KOPT-K1 (cell line): ENCODE measurements around the gene RWDD2A.
"Not testable (repeated sequence)": the region's sequence is repeated elsewhere in the genome, so short reads cannot be mapped to it uniquely, and the experiment has no call there.

ENCODE experiments used
- H3K27ac ChIP-seq: fragments of 200-600 bp; sonication (generic); 2 replicates; pipeline ENCODE4 v1.5.1; 2016; ENCODE audit warnings: antibody characterized with exemption, mild to moderate bottlenecking, low read depth, low read length; ENCODE audit not compliant: poor library complexity, severe bottlenecking
- H3K36me3 ChIP-seq: fragments of 200-600 bp; sonication (generic); 2 replicates; pipeline ENCODE4 v1.5.1; 2017; ENCODE audit warnings: antibody characterized with exemption, mild to moderate bottlenecking, low read length, moderate library complexity; ENCODE audit not compliant: insufficient read depth
- H3K9me3 ChIP-seq: fragments of 200-600 bp; sonication (generic); 2 replicates; pipeline ENCODE4 v1.5.1; 2017; ENCODE audit warnings: antibody characterized with exemption, low read length, mild to moderate bottlenecking; ENCODE audit not compliant: insufficient read depth, poor library complexity, severe bottlenecking

The RWDD2A gene

GRCh38 chr6:83188501-83188900 lies 4.7 kb upstream of the RWDD2A start:
- H3K36me3 ChIP-seq = peaks cover 28% of the 10 kb centered on the region
- H3K9me3 ChIP-seq = no peaks in the 10 kb centered on the region
- H3K27ac ChIP-seq = no peak overlapping the region

GRCh38 chr6:83190626-83191025 lies 2.5 kb upstream of the RWDD2A start:
- Histone ChIP-seq H3K27ac (no peak overlapping the region), H3K9me3 (no peaks in the 10 kb centered on the region), H3K36me3 (peaks cover 9% of the 10 kb centered on the region)

DNA sequence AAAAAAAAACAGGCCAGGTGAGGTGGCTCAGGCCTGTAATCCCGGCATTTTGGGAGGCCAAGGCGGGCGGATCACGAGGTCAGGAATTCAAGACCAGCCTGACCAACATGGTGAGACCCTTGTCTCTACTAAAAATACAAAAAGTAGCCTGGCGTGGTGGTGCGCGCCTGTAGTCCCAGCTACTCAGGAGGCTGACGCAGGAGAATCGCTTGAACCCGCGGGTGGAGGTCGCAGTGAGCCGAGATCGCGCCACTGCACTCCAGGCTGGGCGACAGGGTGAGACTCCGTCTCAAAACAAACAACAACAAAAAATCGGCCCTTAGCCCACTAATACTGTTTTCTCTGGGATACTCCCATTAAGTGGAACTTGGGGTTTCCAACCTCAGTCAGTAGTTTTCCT lies 1.2 kb upstream of the RWDD2A start:
- H3K36me3 ChIP-seq, H3K9me3 ChIP-seq, H3K27ac ChIP-seq: not testable (repeated sequence)

DNA sequence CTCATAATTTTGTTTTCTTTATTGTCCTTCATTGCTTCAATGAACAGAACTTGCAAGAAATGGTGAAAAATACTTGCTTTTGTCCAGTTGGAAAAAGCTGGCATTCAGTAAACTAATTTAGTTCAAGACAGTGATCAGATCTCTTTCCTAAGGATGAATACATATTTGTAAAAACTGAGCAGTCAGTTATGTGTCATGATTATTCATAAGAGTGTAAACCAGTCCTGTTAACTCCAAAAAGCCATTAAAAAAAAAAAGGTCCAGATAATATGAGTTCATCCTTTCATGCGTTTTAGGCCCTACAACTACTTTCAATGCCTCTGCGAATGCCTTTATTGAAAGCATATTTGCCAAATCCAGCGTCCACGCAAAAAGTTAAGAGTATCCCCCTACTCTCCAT lies 701 bp upstream of the RWDD2A start:
- no peaks in the 10 kb centered on the region for H3K36me3 ChIP-seq
- peak overlapping the region; percentile 73 for H3K27ac ChIP-seq

DNA sequence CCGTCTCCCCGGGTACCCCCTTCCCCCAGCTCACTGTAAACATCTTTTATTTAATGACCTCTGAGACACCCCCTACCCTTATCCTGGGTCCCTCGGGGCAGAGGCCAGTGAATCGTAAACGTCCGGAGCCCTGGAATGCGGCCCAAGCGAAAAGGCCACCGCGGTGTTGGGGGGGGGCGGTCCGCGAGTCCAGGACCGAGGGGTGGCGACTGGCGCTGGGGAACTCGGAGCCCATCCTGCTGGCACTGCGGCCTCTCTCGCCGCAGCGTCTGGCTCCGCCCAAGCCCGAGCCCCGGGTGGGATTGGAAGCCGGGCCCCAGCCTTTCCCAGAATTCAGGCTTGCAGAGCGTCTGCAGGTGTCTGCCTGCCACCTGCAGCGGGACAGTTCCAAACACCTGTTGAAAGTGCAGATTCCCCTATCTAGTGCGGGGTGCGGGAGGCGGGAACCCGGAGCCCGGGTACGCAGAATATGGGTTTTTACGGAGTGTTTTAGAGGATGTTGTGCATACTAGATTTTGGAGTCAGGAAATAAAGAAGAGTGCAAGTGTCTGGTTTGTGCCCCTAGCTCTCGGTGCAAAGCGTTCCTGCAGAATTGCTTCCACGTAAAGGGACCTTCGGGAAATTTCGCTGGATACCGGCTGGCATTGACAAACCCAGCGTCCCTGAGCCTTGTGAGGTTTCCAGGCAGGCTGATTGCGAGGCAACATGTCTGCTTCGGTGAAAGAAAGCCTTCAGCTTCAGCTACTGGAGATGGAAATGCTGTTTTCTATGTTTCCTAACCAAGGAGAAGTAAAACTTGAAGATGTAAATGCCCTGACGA lies 800 bp downstream of the RWDD2A start:
- Histone ChIP-seq H3K27ac (peak overlapping the region; percentile 73), H3K9me3 (no peaks in the 10 kb centered on the region), H3K36me3 (no peaks in the 10 kb centered on the region)

More for the DNA sequence above, 701 bp upstream of the RWDD2A start:
- H3K9me3 ChIP-seq = no peaks in the 10 kb centered on the region

GRCh38 chr6:83198486-83199172 lies 5.5 kb downstream of the RWDD2A start:
- H3K9me3 ChIP-seq = no peaks in the 10 kb centered on the region
- no peaks in the 10 kb centered on the region for H3K36me3 ChIP-seq
- no peak overlapping the region for H3K27ac ChIP-seq

DNA sequence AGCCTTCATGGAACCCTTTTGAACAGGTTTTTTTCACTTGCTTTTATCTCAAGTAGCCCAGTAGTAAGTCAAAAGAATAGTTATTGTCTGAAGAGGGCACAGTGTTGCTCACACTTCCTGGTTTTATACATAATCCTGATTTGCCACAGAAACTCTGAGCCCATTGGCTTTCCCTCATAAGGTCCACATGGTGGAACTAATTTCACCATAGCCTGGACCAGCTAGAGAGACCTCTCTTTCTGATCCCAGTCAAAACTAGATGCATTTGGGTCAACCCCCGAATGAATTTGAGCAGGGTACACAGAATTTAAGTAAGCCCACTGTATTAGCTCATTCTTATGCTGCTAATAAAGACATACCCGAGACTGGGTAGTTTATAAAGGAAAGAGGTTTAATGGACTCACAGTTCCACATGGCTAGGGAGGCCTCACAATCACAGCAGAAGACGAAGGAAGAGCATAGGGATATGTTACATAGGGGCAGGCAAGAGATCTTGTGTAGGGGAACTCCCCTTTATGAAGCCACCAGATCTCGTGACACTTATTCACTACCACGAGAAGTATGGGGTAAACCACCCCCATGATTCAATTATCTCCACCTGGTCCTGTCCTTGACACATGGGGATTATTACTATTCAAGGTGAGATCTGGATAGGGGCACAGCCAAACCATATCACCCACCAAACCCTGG lies 6.2 kb downstream of the RWDD2A start:
- Histone ChIP-seq H3K36me3 (no peaks in the 10 kb centered on the region), H3K9me3 (no peaks in the 10 kb centered on the region), H3K27ac (no peak overlapping the region)

DNA sequence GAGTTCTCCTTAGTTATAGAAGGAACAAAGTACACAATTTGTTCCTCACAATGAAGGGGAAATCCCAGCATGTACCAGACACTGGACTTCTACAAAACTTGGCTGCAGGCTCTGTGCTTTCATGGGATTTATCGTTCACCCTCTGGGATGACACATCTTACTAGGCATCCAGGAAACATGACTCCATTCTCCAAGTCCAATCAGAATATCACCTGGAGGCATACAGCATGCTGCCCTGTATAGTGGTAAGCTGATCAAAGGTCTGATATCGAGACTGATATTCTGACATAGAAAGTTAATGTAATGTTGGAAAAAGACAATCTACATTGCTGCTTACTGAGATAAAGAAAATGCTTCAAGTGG lies 6.7 kb downstream of the RWDD2A start:
- H3K36me3 ChIP-seq = no peaks in the 10 kb centered on the region
- no peak overlapping the region for H3K27ac ChIP-seq
- no peaks in the 10 kb centered on the region for H3K9me3 ChIP-seq

DNA sequence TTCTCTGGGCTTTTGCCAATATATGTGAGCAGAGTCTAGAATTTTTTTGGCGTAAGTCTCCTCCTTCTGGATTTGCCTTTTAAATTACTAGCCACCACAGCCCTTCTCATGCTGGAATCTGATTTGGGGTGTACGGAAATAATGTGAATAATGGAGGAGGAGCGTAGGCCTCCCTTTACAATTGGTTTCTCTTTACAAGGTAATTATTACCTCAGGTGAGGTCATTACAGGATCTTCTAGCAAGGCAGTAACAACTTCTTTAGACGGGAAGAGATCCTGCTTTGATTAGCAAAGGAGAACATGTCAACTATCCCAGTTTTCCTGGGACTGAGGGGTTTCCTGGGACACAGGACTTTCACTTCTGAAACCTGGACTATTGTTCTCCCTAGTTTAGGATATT lies 8.9 kb downstream of the RWDD2A start:
- Histone ChIP-seq H3K36me3 (no peaks in the 10 kb centered on the region), H3K9me3 (no peaks in the 10 kb centered on the region), H3K27ac (no peak overlapping the region)

DNA sequence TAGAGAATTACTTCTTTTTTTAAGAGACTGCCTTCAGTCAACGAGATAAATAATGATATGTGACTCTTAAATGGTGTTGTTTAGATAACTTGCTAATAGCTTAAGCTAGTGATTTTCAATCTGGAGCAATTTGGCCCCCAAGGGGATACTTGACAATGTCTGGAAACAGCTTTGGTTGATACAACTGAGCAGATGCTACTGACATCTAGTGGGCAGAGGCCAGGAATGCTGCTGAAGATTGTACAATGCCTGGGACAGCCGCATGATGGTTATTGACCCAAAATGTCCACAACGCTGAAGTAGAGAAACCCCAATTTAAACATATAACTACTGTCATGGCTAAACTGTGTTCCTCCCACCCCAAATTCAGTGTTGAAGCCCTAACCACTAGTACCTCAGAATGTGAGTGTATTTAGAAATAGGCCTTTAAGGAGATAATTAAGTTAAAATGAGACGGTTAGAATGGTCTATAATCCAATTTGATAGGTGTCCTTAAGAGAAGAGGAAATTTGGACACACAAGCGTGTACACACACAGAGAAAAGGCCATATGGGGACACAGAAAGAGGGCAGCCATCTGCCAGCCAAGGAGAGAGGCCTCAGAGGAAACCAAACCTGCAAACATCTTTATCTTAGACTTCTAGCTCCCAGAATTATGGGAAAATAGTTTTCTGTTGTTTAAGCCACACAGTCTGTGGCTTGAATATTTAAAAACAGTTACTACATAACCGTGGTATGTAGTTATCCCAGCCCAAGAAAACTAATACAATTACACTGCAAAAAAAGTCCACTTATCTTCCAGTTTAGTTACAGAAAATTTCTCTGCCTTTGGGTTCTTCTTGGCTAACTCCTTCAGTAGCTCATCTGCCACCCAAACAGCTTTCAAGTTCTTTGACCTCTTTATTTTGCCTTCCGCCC lies 22.2 kb downstream of the RWDD2A start:
- H3K9me3 ChIP-seq = no peaks in the 10 kb centered on the region
- no peak overlapping the region for H3K27ac ChIP-seq
- no peaks in the 10 kb centered on the region for H3K36me3 ChIP-seq

GRCh38 chr6:83216806-83217205 lies 23.6 kb downstream of the RWDD2A start:
- H3K36me3 ChIP-seq = no peaks in the 10 kb centered on the region
- H3K9me3 ChIP-seq = no peaks in the 10 kb centered on the region
- H3K27ac ChIP-seq = no peak overlapping the region

GRCh38 chr6:83218646-83219045 lies 25.5 kb downstream of the RWDD2A start:
- no peak overlapping the region for H3K27ac ChIP-seq

DNA sequence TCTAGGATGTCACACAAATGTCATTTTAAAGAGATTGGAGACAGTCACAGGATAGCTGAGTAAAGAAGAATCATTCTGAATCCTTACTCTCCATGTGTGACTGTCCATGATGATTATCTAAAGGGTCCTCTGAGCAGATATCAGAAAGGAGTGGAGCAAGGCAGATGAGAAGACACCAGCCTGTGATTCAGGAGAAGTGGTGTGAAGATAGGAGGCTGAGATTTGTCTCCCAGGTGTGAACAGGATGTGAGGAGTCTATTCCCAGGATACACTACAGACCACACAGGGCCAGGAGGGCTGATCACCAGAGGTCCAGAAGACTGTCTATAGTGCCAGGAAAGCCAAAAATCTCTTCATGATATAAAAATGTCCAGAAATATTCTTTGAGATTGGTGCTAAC lies 27.0 kb downstream of the RWDD2A start:
- Histone ChIP-seq H3K9me3 (no peaks in the 10 kb centered on the region), H3K36me3 (no peaks in the 10 kb centered on the region)

More at GRCh38 chr6:83218646-83219045, 25.5 kb downstream of the RWDD2A start:
- Histone ChIP-seq H3K36me3 (no peaks in the 10 kb centered on the region), H3K9me3 (no peaks in the 10 kb centered on the region)

GRCh38 chr6:83221276-83221675 lies 28.1 kb downstream of the RWDD2A start:
- H3K27ac ChIP-seq = no peak overlapping the region
- no peaks in the 10 kb centered on the region for H3K9me3 ChIP-seq
- no peaks in the 10 kb centered on the region for H3K36me3 ChIP-seq

More for the DNA sequence above, 27.0 kb downstream of the RWDD2A start:
- H3K27ac ChIP-seq = no peak overlapping the region
